Measurements from ENCODE around the gene NUDT14. TPM values are rescaled to one million over a fixed set of nuclear protein-coding genes. Genes with fewer than 3 reads are reported as not detected.

Gene NUDT14
- total RNA-seq, 2 donors from 2014 or later = 32.9 to 36.5 TPM

DNA sequence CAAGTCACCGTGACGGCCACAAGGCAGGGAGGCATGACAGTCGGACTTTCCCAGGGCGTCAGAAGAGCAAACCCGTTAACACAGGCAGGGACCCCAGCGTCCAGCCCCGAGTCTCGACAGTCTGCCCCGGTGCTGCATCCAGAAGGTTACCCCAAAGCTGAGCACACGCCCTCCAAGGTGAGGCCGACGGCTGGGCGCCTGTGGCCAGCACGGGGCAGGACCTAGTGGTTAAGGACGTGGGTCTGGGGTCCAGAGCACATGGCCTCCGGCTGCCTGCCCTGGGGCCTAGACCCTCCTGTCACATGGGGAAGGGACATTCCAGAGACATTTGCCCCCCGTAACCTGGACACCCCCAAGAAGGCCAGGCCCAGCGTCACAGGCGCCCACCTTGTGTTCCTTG lies 37.5 kb upstream of the NUDT14 start:
- Histone ChIP-seq H3K27ac (no peak overlapping the region), H3K4me1 (replicated peaks) (no peaks in the 10 kb centered on the region), H3K9me3 (no peaks in the 10 kb centered on the region), H3K36me3 (peaks cover 5 to 8% of the 10 kb centered on the region in 2 donors), H3K27me3 (replicated peaks; ENCODE audit: insufficient read depth) (no peaks in the 10 kb centered on the region), H3K4me3 (no peak overlapping the region)
- TF ChIP-seq POLR2A (IDR thresholded peaks at IDR 0.05) (no peak), POLR2AphosphoS5 (IDR thresholded peaks at IDR 0.05) (no peak)
- no peak for DNase-seq (ENCODE audit: low spot score)
- intact Hi-C loops (cut with DNase I) = no loop called here
- WGBS = 94% methylated on average over 15 of the region's 19 CpGs

DNA sequence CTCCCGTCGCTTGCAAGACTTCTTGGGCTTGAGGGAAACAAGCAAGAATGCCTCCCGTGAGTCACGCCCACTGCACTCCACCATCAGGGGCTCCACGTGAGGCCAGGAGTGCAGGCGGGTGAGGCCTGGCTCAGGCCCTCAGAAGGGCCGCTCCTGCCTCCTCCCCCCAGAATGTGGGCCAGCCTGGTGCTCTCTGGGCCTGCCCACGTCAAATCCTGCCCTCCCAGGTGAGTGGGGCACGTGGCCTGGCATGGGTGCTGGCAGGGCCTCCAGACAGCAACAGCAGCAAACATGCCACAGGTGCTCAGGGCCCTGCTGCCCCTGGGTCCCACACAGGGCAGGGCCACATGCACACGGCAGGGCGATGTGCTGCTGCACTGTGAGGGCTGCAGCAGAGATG lies 36.7 kb upstream of the NUDT14 start:
- no peak for TF ChIP-seq POLR2A (IDR thresholded peaks at IDR 0.05)
- no peak for TF ChIP-seq CTCF (IDR thresholded peaks at IDR 0.05)
- TF ChIP-seq POLR2AphosphoS5 (IDR thresholded peaks at IDR 0.05) = no peak
- Histone ChIP-seq H3K4me1 (replicated peaks) (no peaks in the 10 kb centered on the region), H3K36me3 (peaks cover 5 to 8% of the 10 kb centered on the region in 2 donors), H3K9me3 (no peaks in the 10 kb centered on the region), H3K27ac (no peak overlapping the region), H3K27me3 (replicated peaks; ENCODE audit: insufficient read depth) (no peaks in the 10 kb centered on the region), H3K4me3 (no peak overlapping the region)
- intact Hi-C loops (cut with DNase I) = no loop called here
- no peak for DNase-seq (ENCODE audit: low spot score)
- 90% methylated on average over 10 of the region's 11 CpGs for WGBS

DNA sequence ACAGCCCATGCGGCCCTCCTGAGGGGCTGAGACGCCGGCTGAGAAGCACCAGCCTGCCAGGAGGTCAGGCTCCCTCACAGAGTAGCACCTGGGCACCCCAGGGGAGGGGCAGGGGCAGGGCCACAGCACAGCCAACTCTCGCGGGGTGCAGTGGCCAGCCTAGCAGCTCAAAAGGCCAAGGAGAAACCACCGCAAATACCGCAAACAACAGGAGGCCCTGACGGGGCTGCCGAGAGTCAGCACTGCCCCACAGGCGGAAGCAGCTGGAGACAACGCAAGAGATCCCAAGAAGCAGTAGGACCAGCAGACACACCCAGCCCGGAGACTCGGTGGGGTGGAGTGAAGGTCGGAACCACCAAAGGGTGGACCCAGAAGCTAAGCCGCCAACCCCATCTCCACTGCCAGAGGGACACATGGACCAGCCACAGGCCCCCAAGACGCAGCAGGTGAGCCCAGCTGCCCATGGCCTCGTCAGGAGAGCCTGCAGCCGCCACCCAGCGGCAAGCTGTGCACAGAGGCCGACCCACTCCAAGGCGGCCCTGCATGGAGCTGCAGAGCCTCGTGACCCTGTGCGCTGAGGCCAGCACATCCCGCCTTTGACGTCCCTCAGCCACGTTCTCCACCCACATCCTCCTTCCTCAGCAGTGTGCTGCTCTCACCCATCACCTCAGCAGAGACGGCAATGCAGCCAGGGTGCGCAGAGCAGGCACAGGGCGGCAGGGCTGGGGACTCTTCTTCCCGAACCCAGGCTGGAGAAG lies 35.6 kb upstream of the NUDT14 start:
- intact Hi-C loops (cut with DNase I) = no loop called here
- 91% methylated on average over 28 of the region's 30 CpGs for WGBS
- H3K27me3 ChIP-seq (replicated peaks; ENCODE audit: insufficient read depth) = no peaks in the 10 kb centered on the region
- TF ChIP-seq POLR2A (IDR thresholded peaks at IDR 0.05) (no peak), CTCF (IDR thresholded peaks at IDR 0.05) (no peak), POLR2AphosphoS5 (IDR thresholded peaks at IDR 0.05) (no peak)
- H3K27ac ChIP-seq = no peak overlapping the region
- peaks cover 5 to 8% of the 10 kb centered on the region in 2 donors for H3K36me3 ChIP-seq
- no peak for DNase-seq (ENCODE audit: low spot score)
- no peak overlapping the region for H3K4me3 ChIP-seq
- no peaks in the 10 kb centered on the region for H3K9me3 ChIP-seq
- H3K4me1 ChIP-seq (replicated peaks) = no peaks in the 10 kb centered on the region

DNA sequence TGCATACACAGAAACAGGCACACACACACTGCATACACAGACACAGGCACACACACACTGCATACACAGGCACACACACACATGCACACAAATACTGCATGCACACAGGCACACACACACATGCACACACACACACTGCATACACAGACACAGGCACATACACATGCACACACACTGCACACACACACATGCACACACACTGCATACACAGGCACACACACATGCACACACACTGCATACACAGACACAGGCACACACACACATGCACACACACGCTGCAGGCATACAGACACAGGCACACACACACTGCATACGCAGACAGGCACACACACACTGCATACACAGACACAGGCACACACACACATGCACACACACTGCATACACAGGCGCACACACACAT lies 34.5 kb upstream of the NUDT14 start:
- Histone ChIP-seq H3K9me3 (no peaks in the 10 kb centered on the region), H3K27me3 (replicated peaks; ENCODE audit: insufficient read depth) (no peaks in the 10 kb centered on the region), H3K4me3 (no peak overlapping the region), H3K27ac (no peak overlapping the region), H3K4me1 (replicated peaks) (no peaks in the 10 kb centered on the region), H3K36me3 (peaks cover 5 to 8% of the 10 kb centered on the region in 2 donors)
- no peak for TF ChIP-seq POLR2AphosphoS5 (IDR thresholded peaks at IDR 0.05)
- no peak for TF ChIP-seq POLR2A (IDR thresholded peaks at IDR 0.05)
- TF ChIP-seq CTCF (IDR thresholded peaks at IDR 0.05) = no peak
- no peak for DNase-seq (ENCODE audit: low spot score)
- WGBS = 90% methylated on average over 3 of the region's 3 CpGs
- intact Hi-C loops (cut with DNase I) = no loop called here

- Histone ChIP-seq H3K4me1 (replicated peaks) (no peaks in the 10 kb centered on the region), H3K36me3 (peaks cover 5 to 7% of the 10 kb centered on the region in 2 donors), H3K27ac (no peak overlapping the region), H3K27me3 (replicated peaks; ENCODE audit: insufficient read depth) (no peaks in the 10 kb centered on the region), H3K9me3 (no peaks in the 10 kb centered on the region), H3K4me3 (no peak overlapping the region)
- intact Hi-C loops (cut with DNase I) = no loop called here
- DNase-seq (ENCODE audit: low spot score) = no peak
- TF ChIP-seq POLR2A (IDR thresholded peaks at IDR 0.05) (no peak), CTCF (IDR thresholded peaks at IDR 0.05) (no peak), POLR2AphosphoS5 (IDR thresholded peaks at IDR 0.05) (no peak)
- 87% methylated on average over 10 of the region's 14 CpGs for WGBS
Measured at GRCh38 chr14:105214324-105214915, 33.3 kb upstream of the NUDT14 start.

All from prostate gland (tissue), 2 donors.